ENCODE results near the gene TOR1A. TPM values are rescaled to one million over a fixed set of nuclear protein-coding genes. Genes with fewer than 3 reads are reported as not detected.

The TOR1A gene
- 70.7 and 101 TPM in 2 replicates for total RNA-seq

GRCh38 chr9:129823935-129824601 is at the start of gene TOR1A:
TOR1A (minus strand) TSS chr9:129824136; CDS start chr9:129824085, 51 bp downstream.

GRCh38 chr9:129835128-129835859 is 11.4 kb upstream of the TOR1A start, which contains the start of the genes C9orf78 and USP20:
C9orf78 (minus strand) TSS chr9:129835275; CDS start chr9:129835221, 54 bp downstream.
USP20 (plus strand) TSS chr9:129835458; CDS start chr9:129852556, 17,098 bp downstream.

GRCh38 chr9:129802833-129803675 is 20.9 kb downstream of the TOR1A start, which contains the start of gene TOR1B:
TOR1B (plus strand) TSS chr9:129803184; CDS start chr9:129803213, 29 bp downstream.

Other genes starting within 250 kb of the TOR1A start
- not detected in 2 replicates for gene C9orf50, start 203.0 kb downstream of the TOR1A start, total RNA-seq
- 103 and 113 TPM in 2 replicates for gene NTMT1, start 198.0 kb downstream of the TOR1A start, total RNA-seq
- gene ASB6, start 182.0 kb downstream of the TOR1A start, total RNA-seq = 23.9 and 30.3 TPM in 2 replicates
- 1.4 TPM in 1 of 2 replicates, not detected in the other for gene PRRX2, start 158.5 kb downstream of the TOR1A start, total RNA-seq
- 4.4 and 4.9 TPM in 2 replicates for gene PTGES, start 71.1 kb downstream of the TOR1A start, total RNA-seq
- 33.5 and 43.2 TPM in 2 replicates for gene TOR1B, start 21.0 kb downstream of the TOR1A start, total RNA-seq
- gene C9orf78, start 11.1 kb upstream of the TOR1A start, total RNA-seq = 40.4 and 49.3 TPM in 2 replicates
- 17.5 and 26.2 TPM in 2 replicates for gene USP20, start 11.3 kb upstream of the TOR1A start, total RNA-seq
- 11.2 and 16.7 TPM in 2 replicates for gene FNBP1, start 219.1 kb upstream of the TOR1A start, total RNA-seq
- 23.1 and 26.6 TPM in 2 replicates for gene GPR107, start 229.8 kb upstream of the TOR1A start, total RNA-seq